WTC11 (cell line): ENCODE data around the gene COL5A1. TPM values are rescaled to one million over a fixed set of nuclear protein-coding genes. Genes with fewer than 3 reads are reported as not detected.

Experiments used
- ATAC-seq: fragments of 200-7000 bp; cut with Tn5 transposase; 2 replicates; pipeline ENCODE4 v1.10.0; 2021; ENCODE audit warnings: mild to moderate bottlenecking, moderate library complexity
- CTCF ChIA-PET: fragments of 300-600 bp; sonication (Branson Sonifier 250); formaldehyde crosslinking; loops from one replicate; lab custom pipeline; 2021; ENCODE audit warnings: antibody characterized with exemption; lab: Charles Lee
- POLR2A ChIA-PET: fragments of 350-600 bp; sonication (Branson Sonifier 250); formaldehyde crosslinking; loops from one replicate; lab custom pipeline; 2021; ENCODE audit warnings: antibody characterized with exemption; lab: Charles Lee
- DNase-seq: peaks from one replicate; pipeline ENCODE4 v3.0.0; 2021; ENCODE audit warnings: low spot score
- H3K27ac Mint-ChIP-seq: 2 replicates; pipeline ENCODE4 v1.8.0; 2021; ENCODE audit warnings: mixed read lengths
- H3K27me3 Mint-ChIP-seq: 2 replicates; pipeline ENCODE4 v1.8.0; 2021; ENCODE audit warnings: low read depth, mild to moderate bottlenecking, moderate library complexity, mixed read lengths
- H3K36me3 Mint-ChIP-seq: 2 replicates; pipeline ENCODE4 v1.8.0; 2021; ENCODE audit warnings: mixed read lengths
- H3K4me1 Mint-ChIP-seq: 2 replicates; pipeline ENCODE4 v1.8.0; 2022; ENCODE audit warnings: mixed read lengths
- H3K4me3 Mint-ChIP-seq: 2 replicates; pipeline ENCODE4 v1.8.0; 2021; ENCODE audit warnings: mild to moderate bottlenecking, moderate library complexity, mixed read lengths
- H3K9me3 Mint-ChIP-seq: 2 replicates; pipeline ENCODE4 v1.8.0; 2021; ENCODE audit warnings: mixed read lengths
- E2F4 ChIP-seq: sonication (generic); formaldehyde crosslinking; IDR thresholded peaks from 2 replicates; pipeline ENCODE4 v1.8.1; 2022; ENCODE audit warnings: low read depth, mild to moderate bottlenecking, moderate library complexity, missing genetic modification reagents, borderline replicate concordance
- FOXK1 ChIP-seq: sonication (generic); formaldehyde crosslinking; IDR thresholded peaks from 2 replicates; pipeline ENCODE4 v1.8.0; 2022; ENCODE audit warnings: mild to moderate bottlenecking, moderate library complexity, missing genetic modification reagents
- FOXP1 ChIP-seq: sonication (generic); formaldehyde crosslinking; IDR thresholded peaks from 2 replicates; pipeline ENCODE4 v1.8.0; 2022; ENCODE audit warnings: missing genetic modification reagents, mild to moderate bottlenecking, moderate library complexity, borderline replicate concordance
- IRF2 ChIP-seq: sonication (generic); formaldehyde crosslinking; IDR thresholded peaks from 2 replicates; pipeline ENCODE4 v1.8.0; 2022; ENCODE audit warnings: low read depth, missing genetic modification reagents, borderline replicate concordance
- MLX ChIP-seq: sonication (generic); formaldehyde crosslinking; IDR thresholded peaks from 2 replicates; pipeline ENCODE4 v1.8.1; 2023; ENCODE audit warnings: mild to moderate bottlenecking, missing genetic modification reagents, moderate library complexity
- MXD4 ChIP-seq: fragments of 250-450 bp; sonication (Bioruptor Pico); IDR thresholded peaks from 2 replicates; pipeline ENCODE4 v1.8.0; 2021; ENCODE audit warnings: mild to moderate bottlenecking, moderate library complexity, borderline replicate concordance
- NFATC4 ChIP-seq: fragments of 250-450 bp; sonication (Bioruptor Pico); IDR thresholded peaks from 2 replicates; pipeline ENCODE4 v1.9.0; 2021; ENCODE audit warnings: mild to moderate bottlenecking
- NR3C1 ChIP-seq: sonication (generic); formaldehyde crosslinking; conservative IDR thresholded peaks from 2 replicates; pipeline ENCODE4 v1.8.1; 2023; ENCODE audit warnings: low read depth, mild to moderate bottlenecking, missing genetic modification reagents
- PREB ChIP-seq: sonication (generic); formaldehyde crosslinking; IDR thresholded peaks from 2 replicates; pipeline ENCODE4 v1.8.1; 2022; ENCODE audit warnings: mild to moderate bottlenecking, missing genetic modification reagents, moderate library complexity, borderline replicate concordance
- SMAD4 ChIP-seq: sonication (generic); formaldehyde crosslinking; IDR thresholded peaks from 2 replicates; pipeline ENCODE4 v1.8.0; 2022; ENCODE audit warnings: mild to moderate bottlenecking, missing genetic modification reagents
- SOX15 ChIP-seq: fragments of 250-450 bp; sonication (Bioruptor Pico); IDR thresholded peaks from 2 replicates; pipeline ENCODE4 v1.9.0; 2021; ENCODE audit warnings: mild to moderate bottlenecking
- SP1 ChIP-seq: sonication (generic); formaldehyde crosslinking; conservative IDR thresholded peaks from 2 replicates; pipeline ENCODE4 v1.8.1; 2022; ENCODE audit warnings: missing genetic modification reagents
- TCF7 ChIP-seq: sonication (generic); formaldehyde crosslinking; IDR thresholded peaks from 2 replicates; pipeline ENCODE4 v1.8.0; 2022; ENCODE audit warnings: mild to moderate bottlenecking, low read depth, missing genetic modification reagents, moderate library complexity
- USF1 ChIP-seq: sonication (generic); formaldehyde crosslinking; IDR thresholded peaks from 2 replicates; pipeline ENCODE4 v1.8.0; 2022; ENCODE audit warnings: mild to moderate bottlenecking, missing genetic modification reagents
- ZBTB21 ChIP-seq: sonication (generic); formaldehyde crosslinking; IDR thresholded peaks from 2 replicates; pipeline ENCODE4 v1.8.1; 2023; ENCODE audit warnings: mild to moderate bottlenecking, missing genetic modification reagents, borderline replicate concordance
- ZNF138 ChIP-seq: sonication (generic); formaldehyde crosslinking; conservative IDR thresholded peaks from 2 replicates; pipeline ENCODE4 v1.8.1; 2022; ENCODE audit warnings: mild to moderate bottlenecking, moderate library complexity, missing genetic modification reagents
- ZNF232 ChIP-seq: sonication (generic); formaldehyde crosslinking; IDR thresholded peaks from 2 replicates; pipeline ENCODE4 v1.8.0; 2022; ENCODE audit warnings: mild to moderate bottlenecking, missing genetic modification reagents
- ZNF263 ChIP-seq: sonication (generic); formaldehyde crosslinking; IDR thresholded peaks from 2 replicates; pipeline ENCODE4 v1.8.1; 2022; ENCODE audit warnings: low read depth, mild to moderate bottlenecking, moderate library complexity, missing genetic modification reagents
- ZNF423 ChIP-seq: fragments of 250-450 bp; sonication (Bioruptor Pico); IDR thresholded peaks from 2 replicates; pipeline ENCODE4 v2.1.2; 2022; ENCODE audit warnings: mild to moderate bottlenecking, moderate library complexity
- ZNF532 ChIP-seq: fragments of 250-450 bp; sonication (Bioruptor Pico); IDR thresholded peaks from 2 replicates; pipeline ENCODE4 v1.9.0; 2021; ENCODE audit warnings: mild to moderate bottlenecking, borderline replicate concordance
- ZNF671 ChIP-seq: fragments of 250-450 bp; sonication (Bioruptor Pico); IDR thresholded peaks from 2 replicates; pipeline ENCODE4 v1.8.0; 2021; ENCODE audit warnings: mild to moderate bottlenecking
- total RNA-seq: library from RNA; stranded (reverse); gene quantifications from 3 replicates; pipeline ENCODE4 v1.2.3, GENCODE V29; 2021

Gene COL5A1
- total RNA-seq, 1 experiment from 2014 or later: 13.5 TPM

GRCh38 chr9:134827993-134828392 lies 186.4 kb downstream of the COL5A1 start:
- no peak for DNase-seq
- H3K4me1 Mint-ChIP-seq: no peaks in the 10 kb centered on the region
- H3K27ac Mint-ChIP-seq: no peak overlapping the region
- ChIA-PET POLR2A (no interaction called here), CTCF (interaction anchor here (2.3 kb wide), 1 partner anchor 49 kb away, joined by 6 read pairs; no protein-coding TSS in a partner anchor)
- ATAC-seq: no peak
- no peaks in the 10 kb centered on the region for H3K27me3 Mint-ChIP-seq
- H3K9me3 Mint-ChIP-seq: no peaks in the 10 kb centered on the region
- TF ChIP-seq E2F4 (no peak), PREB (CRISPR knock-in tag) (no peak), SOX15 (CRISPR knock-in tag) (no peak), SP1 (no peak), ZNF532 (no peak), MXD4 (no peak), ZBTB21 (no peak), FOXK1 (CRISPR knock-in tag) (no peak), USF1 (CRISPR knock-in tag) (no peak), ZNF423 (no peak), TCF7 (CRISPR knock-in tag) (no peak)
- no peak overlapping the region for H3K4me3 Mint-ChIP-seq
- no peaks in the 10 kb centered on the region for H3K36me3 Mint-ChIP-seq

GRCh38 chr9:134828892-134829291 lies 187.3 kb downstream of the COL5A1 start:
- ChIA-PET CTCF (no interaction called here), POLR2A (no interaction called here)
- no peak overlapping the region for H3K4me3 Mint-ChIP-seq
- no peak for ATAC-seq
- no peaks in the 10 kb centered on the region for H3K9me3 Mint-ChIP-seq
- no peaks in the 10 kb centered on the region for H3K4me1 Mint-ChIP-seq
- H3K27me3 Mint-ChIP-seq: no peaks in the 10 kb centered on the region
- H3K27ac Mint-ChIP-seq: no peak overlapping the region
- DNase-seq: no peak
- H3K36me3 Mint-ChIP-seq: no peaks in the 10 kb centered on the region
- TF ChIP-seq SMAD4 (CRISPR knock-in tag): no peak
- no peak for TF ChIP-seq SOX15 (CRISPR knock-in tag)
- no peak for TF ChIP-seq ZNF232 (CRISPR knock-in tag)
- no peak for TF ChIP-seq MLX (CRISPR knock-in tag)
- TF ChIP-seq ZNF263 (CRISPR knock-in tag): no peak
- TF ChIP-seq IRF2 (CRISPR knock-in tag): no peak
- TF ChIP-seq ZNF138 (CRISPR knock-in tag): no peak
- TF ChIP-seq ZNF671: no peak
- no peak for TF ChIP-seq PREB (CRISPR knock-in tag)
- no peak for TF ChIP-seq NFATC4 (CRISPR knock-in tag)
- TF ChIP-seq NR3C1 (CRISPR knock-in tag): no peak
- no peak for TF ChIP-seq FOXP1 (CRISPR knock-in tag)
